Esophagus muscularis mucosa (tissue), 4 donors: ENCODE measurements around the gene MAPKAP1. TPM values are rescaled to one million over a fixed set of nuclear protein-coding genes. Genes with fewer than 3 reads are reported as not detected.

Experiments used
- DNase-seq: peaks from one replicate; pipeline ENCODE4 v3.0.0-alpha.2; 2017; ENCODE audit errors: extremely low spot score
- H3K27ac ChIP-seq, 4 donors: fragments of 200-600 bp; sonication (generic); replicated peaks in 1 of 4; 1 replicate in 3 of 4; 2 replicates in 1 of 4; pipeline ENCODE4 v1.5.1; 2016 to 2019; ENCODE audit warnings: mild to moderate bottlenecking in 1 of 4
- H3K27me3 ChIP-seq, 4 donors: fragments of 200-600 bp; sonication (generic); one replicate each; pipeline versions ENCODE4 v1.5.1 to v1.6.0; 2016 to 2019
- H3K36me3 ChIP-seq, 4 donors: fragments of 200-600 bp; sonication (generic); one replicate each; pipeline ENCODE4 v1.5.1; 2016 to 2019
- H3K4me1 ChIP-seq, 4 donors: fragments of 200-600 bp; sonication (generic); one replicate each; pipeline ENCODE4 v1.5.1; 2016 to 2019
- H3K4me3 ChIP-seq, 4 donors: fragments of 200-600 bp; sonication (generic); 1 replicate in 2 of 4; 2 replicates in 2 of 4; pipeline ENCODE4 v1.5.1; 2016 to 2019; ENCODE audit warnings: mild to moderate bottlenecking in 4 of 4, moderate library complexity in 1 of 4
- H3K9me3 ChIP-seq, 4 donors: fragments of 200-600 bp; sonication (generic); 1 replicate in 3 of 4; 2 replicates in 1 of 4; pipeline ENCODE4 v1.5.1; 2016 to 2019
- CTCF ChIP-seq, 3 experiments: fragments of 200-600 bp in 2 of 3; fragments of 450-650 bp in 1 of 3; sonication (generic) in 2 of 3; IDR thresholded peaks; one replicate each; pipeline ENCODE4 v1.5.1; 2017 to 2019; ENCODE audit warnings: antibody characterized with exemption in 3 of 3, mild to moderate bottlenecking in 2 of 3, moderate library complexity in 1 of 3
- EP300 ChIP-seq: sonication (generic); formaldehyde crosslinking; IDR thresholded peaks from one replicate; pipeline ENCODE4 v1.6.1; 2017; ENCODE audit warnings: antibody characterized with exemption
- POLR2A ChIP-seq: fragments of 450-650 bp; IDR thresholded peaks from one replicate; pipeline ENCODE4 v1.6.1; 2017; ENCODE audit warnings: antibody characterized with exemption, moderate library complexity, mild to moderate bottlenecking, low read depth
- POLR2AphosphoS5 ChIP-seq, 2 donors: sonication (generic); formaldehyde crosslinking; IDR thresholded peaks; one replicate each; pipeline ENCODE4 v1.6.1; 2017; ENCODE audit warnings: antibody characterized with exemption in 2 of 2
- WGBS: methylation state at CpG from one replicate; pipeline ENCODE4 v1.1.5; 2018; 5-methylcytosine and 5-hydroxymethylcytosine counted together
- intact Hi-C: fragments of 100-400 bp; cut with DNase I; formaldehyde crosslinking; loops from one replicate; pipeline ENCODE4 v1.15.1; 2023
- total RNA-seq, 4 donors: library from RNA; depleted of rRNA; stranded (reverse); fragments of >200 nt; gene quantifications; one replicate each; pipeline versions ENCODE4 v1.1.0 to v1.2.1, GENCODE V29; 2016

The MAPKAP1 gene
- total RNA-seq, 4 donors from 2014 or later, result 84.3 to 103 (median 93.4) TPM

- intact Hi-C loops, result no loop called here
- WGBS, result 93% methylated on average over 5 of the region's 5 CpGs
- Histone ChIP-seq H3K9me3 (no peaks in the 10 kb centered on the region), H3K4me3 (no peak overlapping the region), H3K27me3 (no peaks in the 10 kb centered on the region), H3K27ac (peak overlapping the region in 1 of 4 donors; percentile 75), H3K4me1 (peaks cover 10 to 59% (median 33%) of the 10 kb centered on the region in 4 donors), H3K36me3 (peaks cover 0 to 6% (median 0%) of the 10 kb centered on the region in 4 donors)
- DNase-seq, result peak; percentile 42
- TF ChIP-seq CTCF (IDR thresholded peaks at IDR 0.05) (no peak), POLR2AphosphoS5 (IDR thresholded peaks at IDR 0.05) (no peak), EP300 (no peak), POLR2A (no peak)
Measured at GRCh38 chr9:125507226-125507625, 199.8 kb downstream of the MAPKAP1 start.

- 60% methylated on average over 14 of the region's 14 CpGs for WGBS
- H3K9me3 ChIP-seq, result no peaks in the 10 kb centered on the region
- peak overlapping the region in 3 of 4 donors; percentile 11 to 75 (median 40) for H3K27ac ChIP-seq
- TF ChIP-seq POLR2A (no peak), CTCF (IDR thresholded peaks at IDR 0.05) (no peak), EP300 (no peak), POLR2AphosphoS5 (IDR thresholded peaks at IDR 0.05) (no peak)
- H3K27me3 ChIP-seq, result no peaks in the 10 kb centered on the region
- peaks cover 0 to 6% (median 0%) of the 10 kb centered on the region in 4 donors for H3K36me3 ChIP-seq
- peaks cover 10 to 48% (median 24%) of the 10 kb centered on the region in 4 donors for H3K4me1 ChIP-seq
- no peak overlapping the region for H3K4me3 ChIP-seq
- intact Hi-C loops, result no loop called here
- DNase-seq, result peak; percentile 91
Measured at GRCh38 chr9:125505988-125506438, 201.0 kb downstream of the MAPKAP1 start.

GRCh38 chr9:125504616-125505015 lies 202.4 kb downstream of the MAPKAP1 start:
- TF ChIP-seq CTCF (IDR thresholded peaks at IDR 0.05) (no peak), POLR2A (no peak), POLR2AphosphoS5 (IDR thresholded peaks at IDR 0.05) (no peak), EP300 (no peak)
- H3K27ac ChIP-seq, result no peak overlapping the region

GRCh38 chr9:125497906-125498305 lies 209.1 kb downstream of the MAPKAP1 start:
- TF ChIP-seq POLR2AphosphoS5 (IDR thresholded peaks at IDR 0.05), result no peak
- TF ChIP-seq POLR2A, result no peak
- TF ChIP-seq EP300, result no peak
- TF ChIP-seq CTCF (IDR thresholded peaks at IDR 0.05), result no peak
- H3K27ac ChIP-seq, result peak overlapping the region in 1 of 4 donors; percentile 10
- no peak overlapping the region for H3K4me3 ChIP-seq
- intact Hi-C loops, result no loop called here
- no peaks in the 10 kb centered on the region for H3K27me3 ChIP-seq
- H3K4me1 ChIP-seq, result peaks cover 0 to 14% (median 11%) of the 10 kb centered on the region in 4 donors
- H3K9me3 ChIP-seq, result no peaks in the 10 kb centered on the region
- no peak for DNase-seq
- 50% methylated on average over 1 of the region's 1 CpG for whole genome bisulfite sequencing
- H3K36me3 ChIP-seq, result no peaks in the 10 kb centered on the region

More at GRCh38 chr9:125504616-125505015, 202.4 kb downstream of the MAPKAP1 start:
- Histone ChIP-seq H3K4me3 (no peak overlapping the region), H3K9me3 (no peaks in the 10 kb centered on the region), H3K36me3 (peaks cover 0 to 6% (median 0%) of the 10 kb centered on the region in 4 donors), H3K27me3 (no peaks in the 10 kb centered on the region), H3K4me1 (peaks cover 5 to 34% (median 16%) of the 10 kb centered on the region in 4 donors)
- WGBS, result 100% methylated on average over 1 of the region's 1 CpG
- intact Hi-C loops, result no loop called here
- peak; percentile 19 for DNase-seq

- Histone ChIP-seq H3K36me3 (no peaks in the 10 kb centered on the region), H3K9me3 (no peaks in the 10 kb centered on the region), H3K27me3 (no peaks in the 10 kb centered on the region), H3K4me1 (peaks cover 0 to 14% (median 11%) of the 10 kb centered on the region in 4 donors), H3K27ac (peak overlapping the region in 1 of 4 donors; percentile 10), H3K4me3 (no peak overlapping the region)
- no peak for DNase-seq
- intact Hi-C loops, result no loop called here
- TF ChIP-seq POLR2AphosphoS5 (IDR thresholded peaks at IDR 0.05) (no peak), CTCF (IDR thresholded peaks at IDR 0.05) (no peak), EP300 (no peak), POLR2A (no peak)
Measured at GRCh38 chr9:125497478-125497877, 209.5 kb downstream of the MAPKAP1 start.
